HG03139 (cell line): Measurements from ENCODE around the gene RNF151.

Experiments
- ATAC-seq: cut with Tn5 transposase; IDR thresholded peaks from one replicate; pipeline ENCODE4 v1.9.1; 2021; ENCODE audit not compliant: unreplicated experiment

Gene RNF151

DNA sequence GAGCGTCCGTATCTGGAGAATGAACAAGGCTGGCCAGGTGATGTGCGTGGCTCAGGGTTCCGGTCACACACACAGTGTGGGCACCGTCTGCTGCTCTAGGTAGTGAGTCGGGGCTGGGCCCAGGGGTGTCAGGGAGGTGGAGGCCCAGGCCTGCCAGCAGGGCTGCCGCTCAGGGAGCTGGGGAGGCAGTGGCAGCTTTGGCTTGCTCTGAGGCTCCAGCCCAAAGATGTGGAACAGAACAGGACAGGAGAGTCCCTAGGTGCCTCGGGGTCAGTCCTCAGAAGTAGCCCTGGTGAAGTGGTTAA is 9.5 kb downstream of the RNF151 start:
- ATAC-seq, result no peak

- no peak for ATAC-seq
These were observed 10.6 kb downstream of the RNF151 start for GRCh38 chr16:1976951-1977874.

GRCh38 chr16:1977875-1978268 is 11.2 kb downstream of the RNF151 start:
- ATAC-seq, result no peak

- ATAC-seq, result no peak
These were observed 11.9 kb downstream of the RNF151 start for GRCh38 chr16:1978476-1979120.

DNA sequence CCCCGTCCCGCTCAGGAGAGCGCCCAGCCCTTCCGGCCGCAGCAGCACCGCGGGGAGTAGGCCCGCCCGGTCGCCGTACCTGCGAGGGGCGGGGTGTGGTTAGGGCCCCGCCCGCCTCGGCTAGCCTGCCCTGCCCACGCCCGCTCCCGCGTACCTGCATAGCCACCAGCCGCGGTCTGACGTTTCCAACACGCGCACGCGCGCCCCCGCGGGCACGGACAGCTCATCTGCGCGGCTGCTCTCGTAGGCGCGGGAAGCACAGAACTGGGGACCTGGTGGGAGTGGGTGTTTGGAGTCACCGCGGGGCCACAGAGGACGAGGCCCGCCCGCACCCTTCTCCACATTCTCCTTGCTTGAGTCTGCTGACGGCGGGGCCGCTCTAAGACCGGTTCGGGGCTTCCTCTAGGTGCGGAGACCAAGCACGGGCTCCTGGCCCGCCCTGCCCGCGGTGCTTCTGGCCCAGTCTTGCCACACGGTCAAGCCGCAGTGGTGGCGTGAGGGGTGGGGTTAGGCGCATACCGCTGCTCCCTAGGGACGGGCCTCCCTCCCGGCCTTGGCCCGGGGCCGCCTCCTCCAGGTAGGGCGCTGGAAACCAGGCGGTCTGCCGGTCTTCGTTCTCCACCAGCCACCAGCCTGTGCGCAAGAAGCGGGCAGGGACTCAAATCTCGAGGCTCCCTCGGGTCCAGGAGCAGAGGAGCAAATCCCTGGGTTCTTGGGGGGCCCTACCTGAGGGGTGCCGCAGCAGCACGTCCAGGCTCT is 12.8 kb downstream of the RNF151 start:
- ATAC-seq, result no peak

DNA sequence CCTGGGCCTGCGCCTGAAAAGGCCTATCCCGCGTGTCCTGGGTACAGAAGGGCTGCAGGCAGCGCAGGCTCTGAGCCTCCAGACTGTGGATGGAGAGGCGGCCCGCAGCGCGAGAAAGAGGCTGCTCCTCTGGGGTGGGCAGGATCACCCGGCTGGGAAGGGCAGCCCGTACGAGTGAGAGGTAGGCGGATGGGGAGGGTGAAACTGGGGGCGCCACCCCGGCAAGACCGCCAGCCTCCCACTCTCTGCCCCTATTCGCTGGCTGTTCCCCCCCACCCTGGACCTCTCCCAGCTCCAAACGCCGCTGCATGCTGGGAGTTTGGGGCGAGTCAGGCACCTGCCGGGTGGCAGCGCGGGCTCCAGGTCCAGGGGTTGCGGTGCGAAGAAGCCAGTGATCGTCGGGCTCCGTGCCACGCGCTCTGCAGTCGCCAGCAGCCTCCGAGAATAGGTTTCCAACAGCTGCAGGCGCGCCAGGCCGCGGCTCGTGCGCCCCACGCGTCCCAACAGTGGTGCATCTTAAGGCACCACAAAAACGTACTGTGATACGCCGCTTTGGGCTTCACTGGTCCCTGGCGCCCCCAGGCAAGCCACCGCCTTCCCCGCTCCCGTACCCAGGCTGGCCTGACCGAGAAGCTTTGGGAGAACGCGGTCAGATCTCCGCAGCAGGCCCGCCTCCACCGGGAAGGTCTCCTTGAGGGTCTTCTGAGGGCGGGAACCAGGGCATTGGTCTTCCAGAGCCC is 13.5 kb downstream of the RNF151 start:
- no peak for ATAC-seq

DNA sequence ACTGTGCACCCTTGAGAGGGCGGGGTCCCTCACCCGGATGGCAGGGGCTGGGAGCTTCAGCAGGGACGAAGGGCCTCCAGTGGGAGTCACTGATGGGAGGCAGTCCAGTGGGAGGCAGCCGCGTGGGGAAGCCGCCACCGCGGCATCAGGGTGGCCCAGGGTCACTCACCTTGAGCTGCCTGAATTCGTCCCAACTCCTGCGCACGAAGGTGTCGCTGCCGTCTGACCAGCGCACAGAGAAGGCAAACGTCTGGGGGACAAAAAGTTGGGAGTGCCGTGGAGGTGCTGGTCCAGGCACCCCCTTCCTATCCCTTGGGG is 14.1 kb downstream of the RNF151 start:
- no peak for ATAC-seq

GRCh38 chr16:1981398-1981836 is 14.8 kb downstream of the RNF151 start, which contains the start of gene NOXO1:
Gene NOXO1 (minus strand): TSS chr16:1981469. CDS start chr16:1981179, 290 bp downstream.
- ATAC-seq, result no peak

- ATAC-seq, result no peak
These were observed 15.4 kb downstream of the RNF151 start for GRCh38 chr16:1982013-1982433.

- ATAC-seq, result no peak
These were observed 16.4 kb downstream of the RNF151 start for GRCh38 chr16:1982991-1983543.

DNA sequence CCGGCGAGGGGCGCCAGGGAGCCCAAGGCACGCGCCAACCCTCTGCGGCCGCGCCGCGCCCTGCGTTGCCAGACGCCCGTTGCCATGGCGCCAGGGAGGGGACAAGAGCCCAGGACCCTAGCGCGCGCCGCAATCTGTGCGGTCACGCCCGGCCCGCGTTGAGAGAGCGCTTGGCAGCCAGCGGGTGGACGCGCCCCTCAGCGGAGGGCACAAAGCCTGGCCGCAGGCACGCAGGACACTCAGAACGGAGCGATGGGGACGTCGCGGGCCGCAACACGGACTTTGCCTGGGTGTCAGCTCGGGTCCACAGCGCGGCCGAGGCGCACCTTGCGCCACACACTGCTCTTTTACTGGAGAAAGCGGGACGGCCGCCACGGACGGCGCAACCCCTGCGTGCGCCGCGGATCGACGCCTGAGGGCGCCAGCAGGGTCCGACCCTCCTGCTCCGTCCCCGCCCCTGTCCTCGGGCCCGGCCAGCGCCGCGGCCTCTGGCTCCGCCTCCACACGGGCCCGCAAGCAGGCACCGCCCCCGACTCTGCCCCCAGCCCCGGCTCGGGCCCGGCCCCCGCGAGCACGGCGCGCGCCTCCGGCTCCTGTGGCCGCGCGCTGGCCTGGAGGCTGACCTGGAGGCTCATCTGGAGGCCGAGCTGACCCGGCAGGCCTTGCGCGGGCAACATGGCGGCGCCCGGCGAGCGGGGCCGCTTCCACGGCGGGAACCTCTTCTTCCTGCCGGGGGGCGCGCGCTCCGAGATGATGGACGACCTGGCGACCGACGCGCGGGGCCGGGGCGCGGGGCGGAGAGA is 17.1 kb downstream of the RNF151 start, which contains the start of gene GFER:
TSS of gene GFER (plus strand) at position 650 of the 803 bp plus-strand sequence. CDS start at position 676, 26 bp downstream.
- ATAC-seq, result peak; percentile 73

GRCh38 chr16:1984347-1985225 is 17.9 kb downstream of the RNF151 start:
- peak; percentile 5 for ATAC-seq

- no peak for ATAC-seq
These were observed 19.0 kb downstream of the RNF151 start for GRCh38 chr16:1985466-1986150.

GRCh38 chr16:1987198-1987597 is 20.5 kb downstream of the RNF151 start:
- no peak for ATAC-seq

DNA sequence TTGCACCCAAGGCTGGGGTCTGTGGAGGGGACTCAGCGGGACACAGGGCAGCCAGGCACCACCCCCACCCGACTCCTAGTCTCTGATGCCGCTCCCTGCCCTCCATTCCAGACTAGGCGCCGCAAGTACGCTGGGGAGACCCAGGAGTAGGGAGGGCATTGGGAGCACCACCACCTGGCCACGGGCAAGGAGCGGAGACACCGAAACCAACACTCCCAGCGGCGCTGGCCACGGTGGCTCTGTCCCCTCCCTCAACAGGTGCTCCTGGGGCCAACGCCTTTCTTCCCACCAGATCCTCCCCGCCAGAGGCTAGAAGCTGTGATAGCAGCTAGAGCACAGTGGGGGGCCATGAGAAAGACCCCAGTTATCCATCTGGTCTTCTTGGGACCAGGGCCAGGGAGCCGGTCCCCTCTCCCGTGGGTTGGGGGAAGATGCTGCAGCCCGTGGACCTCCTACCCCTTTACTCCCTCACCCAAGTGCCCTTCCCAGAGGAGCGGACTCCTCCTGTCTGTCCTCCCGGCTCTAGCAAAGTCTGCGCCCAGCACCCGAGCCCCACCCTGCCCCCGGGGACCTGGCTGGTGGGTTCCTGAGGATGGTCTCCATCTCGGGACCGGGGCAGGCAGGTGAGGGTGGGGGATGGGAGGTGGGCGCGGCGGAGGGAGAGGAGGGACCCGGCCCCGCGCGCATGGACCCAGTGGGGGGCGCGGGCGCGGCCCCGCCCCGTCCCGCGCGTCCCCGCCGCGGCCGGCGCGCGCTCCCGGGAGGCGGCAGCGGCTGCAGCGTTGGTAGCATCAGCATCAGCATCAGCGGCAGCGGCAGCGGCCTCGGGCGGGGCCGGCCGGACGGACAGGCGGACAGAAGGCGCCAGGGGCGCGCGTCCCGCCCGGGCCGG is 22.8 kb downstream of the RNF151 start, which contains the start of gene SYNGR3:
TSS of gene SYNGR3 (plus strand) at position 762 of the 892 bp plus-strand sequence. CDS start 133 bp downstream, outside the sequence.
- ATAC-seq, result no peak

- ATAC-seq, result no peak
These were observed 23.4 kb downstream of the RNF151 start for GRCh38 chr16:1990101-1990350.
